GM21619 (cell line): Measurements from ENCODE around the gene SENP1.

Experiments
- ATAC-seq: cut with Tn5 transposase; IDR thresholded peaks from one replicate; pipeline ENCODE4 v1.9.1; 2021; ENCODE audit not compliant: unreplicated experiment

Gene SENP1

GRCh38 chr12:48037267-48037915 lies 68.5 kb downstream of the SENP1 start:
- no peak for ATAC-seq

GRCh38 chr12:48036818-48037217 lies 69.1 kb downstream of the SENP1 start:
- no peak for ATAC-seq

- no peak for ATAC-seq
Observed at GRCh38 chr12:48034835-48035805, 70.8 kb downstream of the SENP1 start.

DNA sequence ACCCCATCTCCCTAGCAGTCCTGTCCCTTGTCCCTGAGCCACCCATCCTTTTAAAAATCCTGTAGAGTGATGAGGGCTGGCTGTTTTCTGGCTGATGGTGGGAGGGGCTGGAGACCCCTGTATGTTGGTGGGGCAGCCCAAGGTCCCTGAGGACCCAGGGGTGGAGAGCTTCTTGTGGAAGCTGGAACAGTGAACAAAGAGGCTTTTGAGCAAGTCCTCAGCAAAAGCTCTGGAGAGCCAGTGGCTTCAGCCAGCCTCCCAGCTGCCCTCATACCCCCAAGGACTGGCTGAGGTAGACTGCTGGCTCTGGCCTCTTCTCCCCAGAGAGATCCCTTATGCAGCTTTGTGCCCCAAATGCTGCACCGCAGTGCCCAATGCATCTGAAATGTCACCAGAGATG lies 72.4 kb downstream of the SENP1 start:
- ATAC-seq = no peak

- no peak for ATAC-seq
Observed at GRCh38 chr12:48032597-48032996, 73.3 kb downstream of the SENP1 start.

GRCh38 chr12:48031135-48031960 lies 74.5 kb downstream of the SENP1 start:
- no peak for ATAC-seq

DNA sequence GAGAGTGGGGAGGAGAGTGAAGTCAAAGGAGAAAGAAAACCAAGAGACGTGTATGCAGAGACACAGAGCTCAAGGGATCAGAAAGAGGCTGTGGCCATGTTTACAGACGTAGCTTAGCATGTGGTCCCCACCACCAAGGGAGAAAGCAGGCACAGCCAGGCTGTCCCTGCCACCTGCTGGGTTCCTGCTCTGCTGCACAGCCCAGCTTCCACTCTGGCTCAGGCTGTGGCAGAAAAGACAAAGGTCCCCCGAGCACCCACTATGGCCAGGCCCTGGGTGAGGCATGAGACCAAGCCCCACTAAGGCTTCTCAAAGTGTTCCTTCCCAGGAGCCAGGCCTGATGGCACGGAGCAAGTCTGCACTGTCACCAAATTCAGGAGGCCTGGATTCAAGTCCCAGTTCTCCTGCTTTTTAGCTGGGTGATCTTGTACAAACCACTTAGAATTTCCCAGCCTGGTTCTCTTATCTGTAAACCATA lies 75.7 kb downstream of the SENP1 start:
- no peak for ATAC-seq

DNA sequence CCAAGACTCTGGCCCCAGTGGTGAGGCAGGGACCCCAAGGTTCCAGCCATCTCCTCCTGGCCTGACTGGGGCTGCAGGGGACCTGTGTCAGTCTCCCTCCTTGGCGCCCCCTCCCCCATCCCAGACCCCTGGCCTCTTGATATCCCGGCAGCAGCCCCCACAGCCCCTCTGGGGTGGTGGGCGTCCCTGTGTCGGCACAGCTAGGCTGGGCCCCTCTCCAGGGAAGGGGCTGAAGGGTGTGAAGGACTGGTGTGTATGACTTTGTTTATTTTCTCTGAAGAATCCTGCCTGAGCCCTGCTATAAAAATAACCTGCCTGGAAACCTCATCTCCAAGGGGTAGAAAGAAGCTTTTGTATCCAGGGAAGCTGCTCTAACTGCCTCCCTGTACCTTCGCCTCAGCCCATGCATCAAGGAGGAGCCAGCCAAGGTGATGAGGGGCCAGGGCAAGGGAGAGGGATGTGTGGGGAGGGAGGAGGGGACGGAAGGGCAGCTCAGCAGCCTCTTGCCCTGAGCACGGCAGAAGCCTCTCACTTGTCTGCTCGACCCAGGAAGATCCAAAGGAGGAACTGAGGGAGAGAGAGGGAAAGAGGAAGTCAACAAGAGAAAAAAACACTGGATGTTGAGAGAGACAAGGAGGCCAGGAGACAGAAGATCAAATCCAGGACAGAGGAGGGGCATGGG lies 76.2 kb downstream of the SENP1 start:
- ATAC-seq = no peak

GRCh38 chr12:48028541-48029431 lies 77.1 kb downstream of the SENP1 start:
- no peak for ATAC-seq

DNA sequence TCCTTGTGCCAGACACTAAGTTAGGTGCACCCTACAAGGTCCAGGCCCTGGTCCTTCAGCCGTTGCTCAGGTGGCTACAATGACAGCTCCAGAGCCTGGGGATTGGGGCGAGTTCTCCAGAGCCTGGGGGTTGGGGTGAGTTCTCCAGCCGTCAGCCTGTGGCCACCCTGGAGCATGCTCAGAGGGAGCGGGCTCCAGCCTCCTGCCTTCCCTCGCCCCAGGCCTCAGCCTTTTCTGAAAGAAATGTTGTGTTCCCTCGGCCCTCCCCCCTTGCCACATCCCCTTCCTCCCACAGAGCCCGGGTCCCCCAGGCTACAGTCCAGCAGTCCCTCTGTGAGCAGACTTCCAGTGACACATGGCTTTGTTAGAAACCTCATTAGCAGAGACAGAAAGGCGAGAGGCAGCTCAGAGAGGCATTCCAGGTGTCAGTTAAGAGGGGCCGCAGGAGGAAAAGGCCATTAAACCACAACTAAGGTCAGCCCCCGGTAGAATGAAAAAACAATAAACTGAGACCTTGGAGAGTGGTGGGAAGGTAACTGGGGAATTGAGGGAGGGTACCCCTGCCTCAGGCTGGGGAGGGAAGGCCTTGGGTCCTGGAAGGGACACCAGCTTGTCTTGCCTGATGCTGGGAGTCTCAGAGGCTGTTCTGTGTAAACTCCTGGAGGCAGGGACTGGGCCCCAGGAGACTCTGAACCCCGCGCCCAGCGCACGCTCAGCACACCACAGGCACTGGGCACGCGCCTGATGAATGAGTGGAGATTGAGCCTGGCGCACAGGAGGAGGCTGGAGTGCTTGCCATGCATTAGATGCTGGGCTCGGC lies 78.5 kb downstream of the SENP1 start:
- no peak for ATAC-seq

GRCh38 chr12:48026060-48026827 lies 79.6 kb downstream of the SENP1 start:
- ATAC-seq = no peak

DNA sequence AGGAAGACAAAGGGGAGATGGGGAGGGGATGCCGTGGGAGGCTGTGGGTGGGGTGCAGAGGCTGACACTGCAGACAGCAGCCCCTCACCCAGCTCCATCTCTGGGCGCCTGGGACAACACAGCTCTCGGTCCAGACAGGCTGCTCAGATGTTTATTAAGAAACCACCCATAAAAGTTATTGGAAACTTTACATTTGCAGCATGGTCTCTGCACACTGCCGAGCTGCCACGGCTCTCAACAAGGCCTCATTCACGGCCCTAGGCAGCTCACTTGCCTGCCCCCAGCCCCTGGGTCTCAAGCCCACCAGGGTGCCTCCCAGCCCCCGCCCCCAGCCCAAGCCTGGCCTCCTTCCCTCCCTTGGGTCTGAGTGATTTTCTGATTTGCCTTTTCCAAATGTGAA lies 80.6 kb downstream of the SENP1 start:
- no peak for ATAC-seq

GRCh38 chr12:48024735-48025134 lies 81.1 kb downstream of the SENP1 start:
- no peak for ATAC-seq

GRCh38 chr12:48023386-48023785 lies 82.5 kb downstream of the SENP1 start:
- ATAC-seq = no peak

DNA sequence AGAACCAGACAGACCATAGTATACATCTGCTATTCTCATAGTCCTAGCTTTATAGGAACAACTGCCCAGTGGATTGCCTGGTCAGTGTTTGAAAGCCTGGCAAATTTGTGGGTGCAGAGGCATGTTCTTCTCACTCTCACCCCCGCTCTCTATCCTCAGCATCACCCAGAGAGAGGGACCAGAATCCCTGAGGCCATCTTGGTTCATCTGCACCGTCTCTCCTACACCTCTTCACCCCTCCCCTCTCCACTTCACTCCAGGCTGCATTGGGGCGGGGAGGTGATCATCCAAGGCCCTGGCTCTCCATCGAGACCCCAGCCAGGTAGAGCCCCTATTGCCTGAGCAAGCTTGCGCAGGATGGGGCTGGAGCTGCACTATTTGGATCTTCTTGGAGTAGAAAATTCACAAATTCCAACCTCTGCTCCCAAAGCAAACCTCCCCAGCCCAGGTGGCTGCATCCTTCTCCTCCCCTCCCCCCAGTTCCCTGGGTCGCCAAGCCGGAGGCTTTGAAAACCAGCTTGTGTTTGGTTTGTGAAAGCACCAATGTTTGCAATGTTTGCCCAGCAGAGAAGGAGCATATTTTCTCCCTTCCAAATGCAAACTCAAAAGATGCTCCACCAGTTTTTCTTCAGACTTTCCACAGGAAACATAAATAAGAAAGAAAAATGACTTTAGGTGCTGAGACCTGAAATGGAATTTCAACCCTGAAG lies 83.0 kb downstream of the SENP1 start:
- no peak for ATAC-seq

DNA sequence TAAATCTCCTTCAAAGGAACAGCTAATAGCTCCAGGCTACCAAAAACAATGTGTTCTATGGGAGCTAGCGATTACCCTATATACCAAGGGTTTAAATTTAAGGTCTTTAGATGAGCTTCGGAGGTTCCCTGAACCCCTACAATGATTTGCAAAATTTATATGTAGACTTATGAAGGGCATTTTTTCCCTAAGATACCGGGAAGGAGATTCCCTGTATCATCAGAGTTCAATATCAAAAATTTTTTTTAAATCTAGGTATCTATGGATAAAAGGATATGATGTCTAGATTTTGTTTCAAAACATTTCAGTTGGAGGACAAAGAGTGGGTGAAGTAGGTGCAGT lies 83.7 kb downstream of the SENP1 start:
- no peak for ATAC-seq

DNA sequence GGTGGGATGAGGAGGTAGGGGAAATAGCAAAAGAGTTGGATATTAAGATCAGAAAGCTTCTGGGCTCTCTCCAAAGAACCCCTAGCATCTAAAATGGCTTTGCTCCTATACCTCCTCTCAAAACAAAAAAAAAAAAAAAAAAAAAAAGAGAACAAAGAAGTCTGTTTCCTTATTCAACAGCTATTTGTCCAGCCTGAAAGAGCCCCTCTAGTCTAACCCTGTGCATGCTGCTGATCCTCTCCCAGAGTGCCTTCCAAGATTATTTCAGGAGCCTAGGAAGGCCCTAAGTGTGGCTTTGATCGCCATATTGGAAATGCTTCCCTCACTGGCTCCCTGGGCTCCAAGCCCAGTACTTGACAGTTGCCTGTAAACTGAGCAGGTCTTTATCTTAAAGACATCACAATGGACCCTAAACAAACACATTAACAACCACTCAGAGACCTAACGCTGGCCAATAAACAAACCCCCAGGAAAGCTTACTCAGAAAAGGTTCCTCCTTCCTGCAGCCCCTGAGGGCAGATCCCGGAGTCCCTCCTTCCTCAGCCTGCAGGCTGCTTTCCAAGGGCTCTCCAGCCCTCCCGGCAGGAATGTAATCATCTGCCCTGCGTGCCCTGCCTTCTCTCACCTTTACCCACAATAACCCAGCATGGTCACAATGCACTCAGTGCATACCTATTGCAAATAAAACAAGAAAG lies 84.2 kb downstream of the SENP1 start:
- no peak for ATAC-seq
